ENCODE results near the gene RTN4RL1. TPM values are rescaled to one million over a fixed set of nuclear protein-coding genes. Genes with fewer than 3 reads are reported as not detected.
"Not testable (repeated sequence)": the region's sequence is repeated elsewhere in the genome, so short reads cannot be mapped to it uniquely, and the experiment has no call there.

RTN4RL1 gene
- total RNA-seq, 1 donor from 2014 or later: 0.77 TPM

- peaks cover 17% of the 10 kb centered on the region for H3K4me1 ChIP-seq (ENCODE audit: insufficient read depth, low read length)
- H3K27ac ChIP-seq (ENCODE audit: low read depth, low read length): no peak overlapping the region
- peaks cover 8% of the 10 kb centered on the region for H3K27me3 ChIP-seq (ENCODE audit: insufficient read depth, low read length)
- Mint-ChIP-seq H3K27ac (ENCODE audit: unreplicated experiment) (no peak overlapping the region), H3K27me3 (ENCODE audit: low read depth, unreplicated experiment) (peaks cover 33% of the 10 kb centered on the region), H3K36me3 (ENCODE audit: low read depth, unreplicated experiment) (no peaks in the 10 kb centered on the region), H3K4me1 (ENCODE audit: low read depth, unreplicated experiment) (no peaks in the 10 kb centered on the region), H3K9me3 (ENCODE audit: unreplicated experiment) (no peaks in the 10 kb centered on the region), H3K4me3 (ENCODE audit: unreplicated experiment) (no peak overlapping the region)
- H2AFZ ChIP-seq (ENCODE audit: low read depth, low read length): no peak overlapping the region
- H3K9ac ChIP-seq (ENCODE audit: low read length): no peak overlapping the region
- H3K79me2 ChIP-seq (ENCODE audit: insufficient read depth, low read length): no peaks in the 10 kb centered on the region
- FAIRE-seq: no peak
- H4K20me1 ChIP-seq (ENCODE audit: insufficient read depth, low read length): no peaks in the 10 kb centered on the region
- H3K4me3 ChIP-seq (ENCODE audit: insufficient read depth, low read depth, low read length): no peak overlapping the region
- H3K9me3 ChIP-seq (ENCODE audit: insufficient read depth, low read depth, low read length): no peaks in the 10 kb centered on the region
- no peak overlapping the region for H3K4me2 ChIP-seq (ENCODE audit: low read length)
- TF ChIP-seq, protein P1, sequence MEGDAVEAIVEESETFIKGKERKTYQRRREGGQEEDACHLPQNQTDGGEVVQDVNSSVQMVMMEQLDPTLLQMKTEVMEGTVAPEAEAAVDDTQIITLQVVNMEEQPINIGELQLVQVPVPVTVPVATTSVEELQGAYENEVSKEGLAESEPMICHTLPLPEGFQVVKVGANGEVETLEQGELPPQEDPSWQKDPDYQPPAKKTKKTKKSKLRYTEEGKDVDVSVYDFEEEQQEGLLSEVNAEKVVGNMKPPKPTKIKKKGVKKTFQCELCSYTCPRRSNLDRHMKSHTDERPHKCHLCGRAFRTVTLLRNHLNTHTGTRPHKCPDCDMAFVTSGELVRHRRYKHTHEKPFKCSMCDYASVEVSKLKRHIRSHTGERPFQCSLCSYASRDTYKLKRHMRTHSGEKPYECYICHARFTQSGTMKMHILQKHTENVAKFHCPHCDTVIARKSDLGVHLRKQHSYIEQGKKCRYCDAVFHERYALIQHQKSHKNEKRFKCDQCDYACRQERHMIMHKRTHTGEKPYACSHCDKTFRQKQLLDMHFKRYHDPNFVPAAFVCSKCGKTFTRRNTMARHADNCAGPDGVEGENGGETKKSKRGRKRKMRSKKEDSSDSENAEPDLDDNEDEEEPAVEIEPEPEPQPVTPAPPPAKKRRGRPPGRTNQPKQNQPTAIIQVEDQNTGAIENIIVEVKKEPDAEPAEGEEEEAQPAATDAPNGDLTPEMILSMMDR (IDR thresholded peaks at IDR 0.05; ENCODE audit: insufficient read depth, low read depth, low read length): no peak
- TF ChIP-seq EZH2 (IDR thresholded peaks at IDR 0.05; ENCODE audit: insufficient read depth, low read length): no peak
- H3K36me3 ChIP-seq (ENCODE audit: insufficient read depth, low read length): no peaks in the 10 kb centered on the region
- no peak for DNase-seq (ENCODE audit: low read depth)
These were observed 39.4 kb downstream of the RTN4RL1 start for GRCh38 chr17:1985686-1986085.

DNA sequence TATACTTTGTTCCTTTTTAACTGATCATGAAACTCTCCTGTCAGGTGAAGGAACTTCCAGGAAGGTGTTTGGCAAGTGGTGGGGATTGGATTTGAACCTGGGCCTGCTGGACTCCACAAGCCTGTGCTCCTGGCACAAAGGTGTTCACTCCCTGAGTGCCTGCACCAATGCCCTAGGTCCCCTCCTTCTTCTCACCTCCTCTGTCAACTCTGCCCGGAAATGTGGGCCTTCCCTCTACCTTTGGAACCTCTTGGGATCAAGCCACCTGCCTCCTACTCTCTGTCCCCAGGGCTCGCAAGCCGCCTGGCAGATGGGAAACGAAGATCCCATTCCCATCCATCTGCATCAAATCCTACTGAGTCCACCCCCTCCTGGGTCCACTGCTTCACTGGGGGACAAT is 40.0 kb downstream of the RTN4RL1 start:
- Mint-ChIP-seq H3K27me3 (ENCODE audit: low read depth, unreplicated experiment) (peaks cover 28% of the 10 kb centered on the region), H3K27ac (ENCODE audit: unreplicated experiment) (no peak overlapping the region), H3K36me3 (ENCODE audit: low read depth, unreplicated experiment) (no peaks in the 10 kb centered on the region), H3K4me1 (ENCODE audit: low read depth, unreplicated experiment) (no peaks in the 10 kb centered on the region), H3K4me3 (ENCODE audit: unreplicated experiment) (no peak overlapping the region), H3K9me3 (ENCODE audit: unreplicated experiment) (no peaks in the 10 kb centered on the region)
- no peaks in the 10 kb centered on the region for H3K9me3 ChIP-seq (ENCODE audit: insufficient read depth, low read depth, low read length)
- peaks cover 8% of the 10 kb centered on the region for H3K27me3 ChIP-seq (ENCODE audit: insufficient read depth, low read length)
- no peaks in the 10 kb centered on the region for H4K20me1 ChIP-seq (ENCODE audit: insufficient read depth, low read length)
- no peak for DNase-seq (ENCODE audit: low read depth)
- H3K9ac ChIP-seq (ENCODE audit: low read length): no peak overlapping the region
- no peak overlapping the region for H3K4me3 ChIP-seq (ENCODE audit: insufficient read depth, low read depth, low read length)
- peaks cover 17% of the 10 kb centered on the region for H3K4me1 ChIP-seq (ENCODE audit: insufficient read depth, low read length)
- H3K4me2 ChIP-seq (ENCODE audit: low read length): no peak overlapping the region
- no peaks in the 10 kb centered on the region for H3K36me3 ChIP-seq (ENCODE audit: insufficient read depth, low read length)
- FAIRE-seq: no peak
- H3K79me2 ChIP-seq (ENCODE audit: insufficient read depth, low read length): no peaks in the 10 kb centered on the region
- H2AFZ ChIP-seq (ENCODE audit: low read depth, low read length): no peak overlapping the region
- no peak overlapping the region for H3K27ac ChIP-seq (ENCODE audit: low read depth, low read length)
- TF ChIP-seq EZH2 (IDR thresholded peaks at IDR 0.05; ENCODE audit: insufficient read depth, low read length): no peak
- TF ChIP-seq, protein P1 (IDR thresholded peaks at IDR 0.05; ENCODE audit: insufficient read depth, low read depth, low read length): no peak

DNA sequence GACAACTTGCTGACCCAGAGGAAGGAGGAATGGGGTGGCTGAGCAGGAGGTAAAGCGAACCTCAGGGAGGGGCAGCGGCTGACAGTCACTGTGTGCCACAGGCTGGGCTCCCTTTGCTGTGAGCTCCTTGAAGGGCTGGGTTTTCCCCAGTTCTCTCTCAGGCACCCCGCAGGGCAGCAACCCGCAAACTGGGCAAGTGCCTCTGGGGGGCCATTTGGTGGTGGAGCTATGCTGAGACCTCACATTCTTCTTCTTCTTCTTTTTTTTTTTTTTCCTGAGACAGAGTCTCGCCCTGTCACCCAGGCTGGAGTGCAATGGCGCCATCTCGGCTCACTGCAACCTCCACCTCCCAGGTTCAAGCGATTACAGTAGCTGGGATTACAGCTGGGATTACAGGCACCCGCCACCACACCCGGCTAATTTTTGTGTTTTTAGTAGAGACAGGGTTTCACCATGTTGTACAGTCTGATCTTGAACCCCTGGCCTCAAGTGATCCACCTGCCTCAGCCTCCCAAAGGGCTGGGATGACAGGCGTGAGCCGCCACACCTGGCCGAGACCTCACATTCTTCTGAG is 42.3 kb downstream of the RTN4RL1 start:
- not testable (repeated sequence) for FAIRE-seq; H3K9me3 ChIP-seq (ENCODE audit: insufficient read depth, low read depth, low read length); H3K27ac Mint-ChIP-seq (ENCODE audit: unreplicated experiment); H2AFZ ChIP-seq (ENCODE audit: low read depth, low read length); H3K4me2 ChIP-seq (ENCODE audit: low read length); H3K4me1 ChIP-seq (ENCODE audit: insufficient read depth, low read length); H3K79me2 ChIP-seq (ENCODE audit: insufficient read depth, low read length); H3K4me3 ChIP-seq (ENCODE audit: insufficient read depth, low read depth, low read length); H3K4me3 Mint-ChIP-seq (ENCODE audit: unreplicated experiment); H3K9me3 Mint-ChIP-seq (ENCODE audit: unreplicated experiment); DNase-seq (ENCODE audit: low read depth); H3K36me3 ChIP-seq (ENCODE audit: insufficient read depth, low read length); H3K27ac ChIP-seq (ENCODE audit: low read depth, low read length); H3K9ac ChIP-seq (ENCODE audit: low read length); H3K36me3 Mint-ChIP-seq (ENCODE audit: low read depth, unreplicated experiment); H4K20me1 ChIP-seq (ENCODE audit: insufficient read depth, low read length); H3K4me1 Mint-ChIP-seq (ENCODE audit: low read depth, unreplicated experiment)
- peaks cover 12% of the 10 kb centered on the region for H3K27me3 ChIP-seq (ENCODE audit: insufficient read depth, low read length)
- H3K27me3 Mint-ChIP-seq (ENCODE audit: low read depth, unreplicated experiment): peaks cover 37% of the 10 kb centered on the region

Measured in astrocyte (in vitro differentiated cells and primary cell).